Measurements from ENCODE around the gene AIRE.

AIRE gene

GRCh38 chr21:44325386-44326271 lies 40.0 kb downstream of the AIRE start:
- DNase-seq (ENCODE audit: low read depth) = no peak

DNA sequence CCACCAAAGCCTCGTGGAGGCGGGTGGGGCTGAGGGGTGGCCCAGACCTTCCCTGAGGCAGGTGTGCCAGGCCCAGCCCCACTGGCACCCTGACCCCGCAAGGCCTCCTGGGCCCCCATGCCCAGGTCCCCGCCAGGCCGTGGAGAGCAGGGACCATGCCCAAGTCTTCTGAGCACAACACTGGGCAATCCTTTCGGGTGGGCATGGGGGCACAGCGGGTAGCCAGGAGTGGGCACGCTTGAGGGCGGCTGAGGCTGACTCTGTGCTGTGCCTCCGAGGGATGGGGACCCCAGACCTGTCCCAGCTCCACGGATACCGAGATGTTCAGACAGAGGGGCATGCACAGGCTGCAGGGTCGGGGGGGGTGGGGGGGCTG lies 40.6 kb downstream of the AIRE start:
- DNase-seq (ENCODE audit: low read depth) = no peak

- no peak for DNase-seq (ENCODE audit: low read depth)
Measured at GRCh38 chr21:44326716-44327602, 41.3 kb downstream of the AIRE start.

GRCh38 chr21:44327603-44327974 lies 41.9 kb downstream of the AIRE start:
- no peak for DNase-seq (ENCODE audit: low read depth)

GRCh38 chr21:44328242-44328895 lies 42.7 kb downstream of the AIRE start:
- DNase-seq (ENCODE audit: low read depth) = no peak

GRCh38 chr21:44329086-44329889 lies 43.6 kb downstream of the AIRE start:
- no peak for DNase-seq (ENCODE audit: low read depth)

- no peak for DNase-seq (ENCODE audit: low read depth)
Measured at GRCh38 chr21:44329971-44330681, 44.5 kb downstream of the AIRE start.

GRCh38 chr21:44330698-44331097 lies 45.0 kb downstream of the AIRE start:
- no peak for DNase-seq (ENCODE audit: low read depth)

GRCh38 chr21:44331209-44331608 lies 45.5 kb downstream of the AIRE start:
- no peak for DNase-seq (ENCODE audit: low read depth)

GRCh38 chr21:44331650-44332307 lies 46.1 kb downstream of the AIRE start:
- DNase-seq (ENCODE audit: low read depth) = no peak

GRCh38 chr21:44332383-44332782 lies 46.7 kb downstream of the AIRE start:
- no peak for DNase-seq (ENCODE audit: low read depth)

- DNase-seq (ENCODE audit: low read depth) = no peak
Measured at GRCh38 chr21:44332965-44333364, 47.3 kb downstream of the AIRE start.

DNA sequence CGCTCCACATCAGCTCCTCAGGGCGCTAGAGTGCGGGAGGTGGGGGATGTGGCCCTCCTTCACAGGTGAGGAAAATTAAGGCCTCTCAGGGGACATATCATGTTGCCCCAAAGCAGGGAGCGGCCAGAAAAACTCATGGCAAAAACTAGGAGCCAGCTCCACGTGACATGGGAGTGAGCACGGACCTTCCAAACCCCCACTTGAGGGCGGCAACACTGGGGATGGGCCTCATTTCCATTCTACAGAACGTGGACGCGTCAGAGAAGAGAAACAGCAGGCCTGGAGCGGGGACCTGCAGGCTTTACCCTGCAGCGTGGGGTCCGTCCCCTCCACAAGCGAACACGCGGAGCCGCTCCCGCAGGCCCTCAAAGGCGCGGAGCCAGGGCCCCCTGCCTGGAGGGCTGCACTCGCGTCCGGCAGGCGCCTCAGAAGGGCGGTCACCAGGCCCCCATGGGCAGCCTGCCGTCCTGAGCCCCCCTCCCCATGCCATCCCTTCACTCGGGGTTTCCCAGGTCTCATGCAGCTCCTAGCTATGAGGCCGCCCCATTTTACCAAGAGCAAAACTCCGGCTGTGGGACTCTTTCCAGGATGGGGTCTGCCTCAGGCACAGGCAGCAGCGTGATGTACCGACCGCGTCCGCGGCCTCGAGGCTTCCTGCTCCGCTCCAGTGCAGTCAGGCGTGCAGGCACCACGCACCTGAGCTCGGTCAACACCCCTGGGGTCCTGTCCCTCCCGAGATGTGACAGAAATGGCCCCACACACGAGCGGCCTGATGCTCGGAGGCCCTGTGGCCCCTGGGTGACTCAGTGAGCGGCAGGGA lies 48.0 kb downstream of the AIRE start:
- no peak for DNase-seq (ENCODE audit: low read depth)

- no peak for DNase-seq (ENCODE audit: low read depth)
Measured at GRCh38 chr21:44334329-44335030, 48.8 kb downstream of the AIRE start.

- DNase-seq (ENCODE audit: low read depth) = no peak
Measured at GRCh38 chr21:44335266-44336059, 49.8 kb downstream of the AIRE start.

- no peak for DNase-seq (ENCODE audit: low read depth)
Measured at GRCh38 chr21:44337449-44337848, 51.8 kb downstream of the AIRE start.

DNA sequence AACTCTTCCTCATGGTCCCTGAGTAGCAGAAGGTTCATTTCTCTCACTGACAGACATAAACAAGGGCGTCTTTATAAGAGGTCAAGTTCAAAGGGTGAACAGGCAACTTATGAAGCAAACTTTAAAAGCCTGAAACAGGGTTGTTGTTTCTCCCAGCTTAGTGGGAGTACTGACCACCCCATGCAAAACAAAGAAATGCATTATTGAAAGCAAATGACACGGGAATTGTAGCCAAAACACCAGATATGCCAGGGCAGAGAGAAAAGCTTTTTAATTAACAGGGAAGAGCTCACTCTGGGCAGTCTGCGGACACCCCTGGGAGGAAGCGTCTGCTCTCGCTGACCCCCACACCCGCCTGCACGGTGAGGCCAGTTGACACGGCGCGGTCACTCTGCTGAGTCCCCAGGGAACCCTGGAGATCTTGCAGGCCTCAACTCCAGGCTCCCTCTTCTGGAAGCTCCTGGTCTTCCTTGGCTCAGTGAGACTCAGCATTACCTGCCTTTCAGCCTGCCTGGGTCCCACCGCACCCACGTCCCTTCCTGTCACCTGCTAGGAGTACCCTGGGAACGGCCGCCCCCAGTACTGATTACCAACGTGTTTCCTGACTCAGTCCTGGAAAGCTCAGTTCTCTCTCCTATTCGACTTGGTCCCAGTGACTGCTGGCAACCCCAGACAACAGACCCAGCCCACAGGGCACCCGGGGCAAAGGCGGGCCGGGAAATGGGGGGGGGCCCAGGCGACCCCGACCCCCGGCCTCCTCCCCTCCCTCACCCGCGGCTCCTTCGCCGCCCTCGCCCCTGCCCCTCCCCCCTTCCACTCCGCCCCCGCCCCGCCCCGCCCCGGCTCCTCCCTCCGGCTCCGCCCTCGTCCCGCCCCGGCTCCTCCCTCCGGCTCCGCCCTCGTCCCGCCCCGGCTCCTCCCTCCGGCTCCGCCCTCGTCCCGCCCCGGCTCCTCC lies 52.5 kb downstream of the AIRE start:
- DNase-seq (ENCODE audit: low read depth) = peak; percentile 22

Data from non-pigmented ciliary epithelial cell (primary cell).